GM12891 (cell line): ENCODE results near the gene SCNN1A.

ENCODE experiments used
- POLR2A ChIP-seq: IDR thresholded peaks from 2 replicates; pipeline ENCODE4 v1.6.1; 2011; ENCODE audit warnings: low read depth, low read length, control low read depth
- TAF1 ChIP-seq: IDR thresholded peaks from 2 replicates; pipeline ENCODE4 v1.6.1; 2011; ENCODE audit warnings: low read depth, low read length, control low read depth

DNA sequence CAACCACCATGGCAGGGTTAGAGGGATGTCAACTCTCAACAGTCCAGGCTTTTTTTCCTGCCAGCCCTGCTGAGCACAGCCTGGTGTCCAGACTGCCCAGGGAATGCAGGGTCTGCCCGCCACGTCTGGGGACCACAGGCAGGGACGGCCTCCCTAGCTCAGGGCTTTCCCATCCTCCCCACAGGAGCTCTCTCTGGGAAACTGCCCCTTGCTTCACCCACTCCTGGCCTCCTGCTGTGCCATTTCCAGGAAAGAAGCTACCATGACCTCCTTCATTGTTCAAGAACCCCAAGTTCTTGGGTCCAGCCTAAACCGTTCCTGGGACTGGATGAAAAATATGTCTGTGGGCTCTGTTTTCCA is 4.8 kb downstream of the SCNN1A start:
- TF ChIP-seq POLR2A (no peak), TAF1 (no peak)
